Medulla oblongata (tissue), 1 donor: Measurements from ENCODE around the gene SLC30A1.
"Not testable (repeated sequence)": the region's sequence is repeated elsewhere in the genome, so short reads cannot be mapped to it uniquely, and the experiment has no call there.

Experiments
- DNase-seq: peaks from one replicate; pipeline ENCODE4 v3.0.0-alpha.2; 2015; ENCODE audit errors: extremely low spot score

The SLC30A1 gene

GRCh38 chr1:211583011-211583992 is 4.3 kb upstream of the SLC30A1 start:
- DNase-seq: peak; percentile 25

GRCh38 chr1:211581526-211581925 is 2.6 kb upstream of the SLC30A1 start:
- no peak for DNase-seq

GRCh38 chr1:211580303-211580687 is 1.3 kb upstream of the SLC30A1 start:
- DNase-seq: no peak

GRCh38 chr1:211579440-211580302 is 710 bp upstream of the SLC30A1 start:
- DNase-seq: peak; percentile 72

- peak; percentile 62 for DNase-seq
Observed at GRCh38 chr1:211577819-211578639, 932 bp downstream of the SLC30A1 start.

GRCh38 chr1:211577277-211577818 is 1.6 kb downstream of the SLC30A1 start:
- DNase-seq: no peak

GRCh38 chr1:211576717-211577116 is 2.2 kb downstream of the SLC30A1 start:
- no peak for DNase-seq

- no peak for DNase-seq
Observed at GRCh38 chr1:211574705-211575104, 4.3 kb downstream of the SLC30A1 start.

- DNase-seq: no peak
Observed at GRCh38 chr1:211571998-211572397, 7.0 kb downstream of the SLC30A1 start.

- not testable (repeated sequence) for DNase-seq
Observed at GRCh38 chr1:211570378-211570777, 8.6 kb downstream of the SLC30A1 start.

- DNase-seq: no peak
Observed at GRCh38 chr1:211566431-211567025, 12.4 kb downstream of the SLC30A1 start.

- DNase-seq: no peak
Observed at GRCh38 chr1:211564084-211564483, 14.9 kb downstream of the SLC30A1 start.

GRCh38 chr1:211559222-211560010 is 19.5 kb downstream of the SLC30A1 start:
- no peak for DNase-seq

GRCh38 chr1:211557894-211558625 is 20.9 kb downstream of the SLC30A1 start:
- no peak for DNase-seq

- no peak for DNase-seq
Observed at GRCh38 chr1:211553549-211553948, 25.4 kb downstream of the SLC30A1 start.

- no peak for DNase-seq
Observed at GRCh38 chr1:211551638-211552460, 27.1 kb downstream of the SLC30A1 start.

GRCh38 chr1:211549092-211549711 is 29.8 kb downstream of the SLC30A1 start:
- no peak for DNase-seq
